ENCODE measurements around the gene BUB1.
"Not testable (repeated sequence)": the region's sequence is repeated elsewhere in the genome, so short reads cannot be mapped to it uniquely, and the experiment has no call there.

- not testable (repeated sequence) for TF ChIP-seq CTCF (IDR thresholded peaks at IDR 0.05 in 8 of 11, conservative IDR thresholded peaks at IDR 0.05 in 3 of 11); POLR2A (IDR thresholded peaks at IDR 0.05)
Observed at GRCh38 chr2:110588520-110588919, 89.3 kb downstream of the BUB1 start.
